GM21737 (cell line): ENCODE data around the gene HCN4.
"Not testable (repeated sequence)": the region's sequence is repeated elsewhere in the genome, so short reads cannot be mapped to it uniquely, and the experiment has no call there.

Experiments used
- ATAC-seq: cut with Tn5 transposase; IDR thresholded peaks from one replicate; pipeline ENCODE4 v1.9.1; 2021; ENCODE audit warnings: mild to moderate bottlenecking, moderate library complexity; ENCODE audit not compliant: unreplicated experiment

Gene HCN4

GRCh38 chr15:73368301-73369136 is at the start of gene HCN4:
HCN4 (minus strand) TSS chr15:73368958; CDS start chr15:73368270, 688 bp downstream.
- ATAC-seq = no peak

GRCh38 chr15:73414876-73415275 is 46.1 kb upstream of the HCN4 start:
- no peak for ATAC-seq

DNA sequence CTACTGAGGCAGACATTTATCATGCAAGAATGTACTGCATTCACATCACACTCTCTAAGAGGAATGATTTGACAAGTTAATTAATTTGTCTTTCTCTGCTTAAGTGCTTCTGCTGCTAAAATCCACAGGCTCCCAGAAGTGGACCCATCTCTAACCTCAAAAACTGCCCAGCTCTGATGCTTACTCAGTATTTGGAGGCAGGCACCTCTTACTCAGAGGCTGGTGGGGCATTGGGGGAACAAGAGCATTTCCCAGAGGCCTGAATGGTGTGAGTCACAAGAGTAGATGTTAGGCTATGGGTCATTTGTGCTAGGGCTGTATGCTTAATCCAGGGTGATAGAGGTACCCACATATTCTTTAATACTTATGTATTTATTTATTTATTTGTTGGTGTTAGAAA is 34.4 kb upstream of the HCN4 start:
- ATAC-seq = no peak

- not testable (repeated sequence) for ATAC-seq
Observed at GRCh38 chr15:73400222-73400621, 31.5 kb upstream of the HCN4 start.

DNA sequence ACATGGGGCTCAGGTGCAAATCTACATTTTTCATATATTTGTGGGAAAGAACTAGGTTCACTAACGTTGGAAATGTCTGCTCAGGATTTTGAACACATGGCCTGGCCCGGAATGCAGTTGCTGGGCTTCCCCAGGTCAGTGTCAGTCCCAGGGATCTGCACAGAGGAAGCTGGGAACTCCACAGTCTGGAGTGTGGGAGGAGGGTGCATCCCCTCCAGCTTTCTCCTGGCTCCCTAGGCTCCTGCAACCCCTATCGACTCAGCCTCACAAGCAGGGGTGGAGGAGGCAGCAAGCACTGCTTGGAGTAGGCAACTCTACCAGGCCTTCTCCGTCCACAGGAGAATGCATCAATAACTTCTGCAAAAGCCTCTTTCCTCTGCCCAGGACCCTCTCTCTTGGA is 30.1 kb upstream of the HCN4 start:
- no peak for ATAC-seq

GRCh38 chr15:73397461-73397860 is 28.7 kb upstream of the HCN4 start:
- ATAC-seq = no peak

GRCh38 chr15:73395671-73396070 is 26.9 kb upstream of the HCN4 start:
- no peak for ATAC-seq

DNA sequence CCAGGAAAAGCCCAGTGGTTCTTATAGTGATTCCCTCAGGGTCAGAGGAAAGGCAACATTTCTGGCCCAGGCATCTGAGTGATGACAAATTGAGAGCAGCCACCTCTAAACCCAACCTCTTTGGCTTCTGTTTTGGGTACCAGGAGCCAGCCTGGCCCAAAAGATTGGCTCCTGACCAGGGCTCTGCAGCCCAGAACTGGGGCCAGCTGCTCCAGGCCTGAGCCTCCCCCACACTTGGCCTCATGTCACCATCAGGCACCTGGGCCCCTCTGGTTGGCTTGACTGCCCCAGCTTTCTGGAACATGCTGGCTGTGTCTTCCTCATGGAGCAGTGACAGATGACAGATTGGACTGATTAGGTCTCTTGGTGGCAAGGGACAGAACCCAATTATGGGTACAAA is 26.0 kb upstream of the HCN4 start:
- no peak for ATAC-seq

DNA sequence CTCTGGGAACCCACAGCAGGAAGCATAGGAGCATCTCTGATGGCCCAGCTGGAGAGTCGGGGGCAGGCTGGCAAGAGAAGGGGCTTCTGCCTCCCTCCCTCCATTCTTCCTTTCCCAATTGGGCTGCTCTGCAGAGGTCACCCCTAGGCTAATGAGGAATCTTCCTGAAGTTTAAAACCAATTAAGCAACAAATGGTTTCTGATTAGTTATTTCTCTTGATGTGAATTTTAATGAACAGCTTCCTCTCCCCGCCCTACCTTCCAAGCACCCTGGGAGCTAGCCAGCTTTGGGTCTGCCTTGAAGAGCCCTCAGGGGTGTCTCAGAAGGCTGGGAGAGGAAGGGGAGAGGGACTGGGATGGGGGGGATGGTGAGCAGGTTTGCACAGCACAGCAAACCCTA is 24.6 kb upstream of the HCN4 start:
- ATAC-seq = no peak

- no peak for ATAC-seq
Observed at GRCh38 chr15:73392025-73392424, 23.3 kb upstream of the HCN4 start.

- ATAC-seq = no peak
Observed at GRCh38 chr15:73391128-73391872, 22.5 kb upstream of the HCN4 start.

DNA sequence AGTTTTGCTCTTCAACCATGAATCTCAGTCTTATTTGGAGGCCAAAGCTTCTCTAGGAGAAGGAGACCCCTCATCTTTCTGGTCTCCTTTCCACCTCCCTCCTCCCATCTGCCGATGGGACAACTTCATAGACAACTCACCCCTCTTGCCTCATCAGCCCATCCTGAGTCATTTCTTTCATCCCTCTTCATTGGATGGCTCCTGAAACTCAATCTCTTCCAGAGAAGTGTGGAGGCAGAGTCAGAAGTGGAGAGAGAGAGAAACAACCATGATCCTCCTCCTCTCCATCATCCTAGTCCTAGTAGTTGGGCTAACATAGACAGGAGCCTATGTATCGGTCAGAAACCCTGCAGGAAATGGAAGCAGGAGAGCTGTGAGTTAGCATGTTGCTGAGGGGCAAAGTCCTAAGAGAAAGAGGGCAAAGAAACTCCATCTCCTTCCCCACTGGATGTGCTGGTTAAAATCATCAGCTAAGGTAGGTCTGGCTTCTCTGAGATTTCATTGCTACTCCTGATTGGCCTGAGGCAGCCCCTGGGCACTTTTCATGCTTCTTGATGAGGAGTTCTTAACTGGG is 21.3 kb upstream of the HCN4 start:
- no peak for ATAC-seq

DNA sequence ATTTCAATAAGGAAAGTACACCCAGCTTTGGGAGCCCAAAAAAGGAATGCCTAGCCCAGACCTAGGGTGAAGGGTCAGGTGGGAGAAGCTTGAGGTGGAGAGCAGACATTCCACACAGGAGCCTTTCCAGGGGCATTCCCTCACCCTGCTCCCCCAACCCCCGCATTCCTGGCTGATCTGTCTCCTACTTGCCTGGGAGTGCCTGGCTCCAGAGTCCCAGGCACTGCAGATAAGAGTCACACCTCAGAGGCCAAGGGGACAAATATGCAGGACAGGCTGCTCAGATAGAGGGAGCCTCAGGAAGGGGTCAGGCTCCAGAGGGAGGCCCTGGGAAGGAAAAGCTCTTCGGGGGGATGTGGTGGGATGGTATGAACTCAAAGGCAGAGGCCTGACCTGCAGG is 20.8 kb upstream of the HCN4 start:
- no peak for ATAC-seq

- no peak for ATAC-seq
Observed at GRCh38 chr15:73388256-73388781, 19.6 kb upstream of the HCN4 start.

- ATAC-seq = no peak
Observed at GRCh38 chr15:73387507-73388255, 18.9 kb upstream of the HCN4 start.

GRCh38 chr15:73386886-73387506 is 18.2 kb upstream of the HCN4 start:
- ATAC-seq = no peak

- no peak for ATAC-seq
Observed at GRCh38 chr15:73386238-73386637, 17.5 kb upstream of the HCN4 start.

DNA sequence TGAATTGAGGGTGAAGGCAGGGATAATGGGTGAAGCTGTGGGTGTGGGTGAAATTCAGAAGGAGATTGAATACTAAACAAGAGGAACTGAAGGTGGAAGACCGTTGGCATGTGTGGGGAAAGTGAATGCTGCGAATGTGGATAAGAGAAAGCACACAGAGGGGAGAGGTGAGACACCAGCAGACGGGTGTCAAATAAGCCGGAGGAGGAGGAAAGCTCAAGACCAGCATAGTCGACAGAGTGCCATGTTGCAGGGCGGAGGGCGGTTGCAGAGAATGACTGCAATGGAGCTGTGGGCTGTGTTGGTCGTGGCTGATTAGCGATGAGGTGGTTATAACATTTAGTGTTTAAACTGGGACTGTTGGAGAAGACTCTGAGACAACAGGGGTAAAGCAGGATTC is 16.4 kb upstream of the HCN4 start:
- no peak for ATAC-seq

DNA sequence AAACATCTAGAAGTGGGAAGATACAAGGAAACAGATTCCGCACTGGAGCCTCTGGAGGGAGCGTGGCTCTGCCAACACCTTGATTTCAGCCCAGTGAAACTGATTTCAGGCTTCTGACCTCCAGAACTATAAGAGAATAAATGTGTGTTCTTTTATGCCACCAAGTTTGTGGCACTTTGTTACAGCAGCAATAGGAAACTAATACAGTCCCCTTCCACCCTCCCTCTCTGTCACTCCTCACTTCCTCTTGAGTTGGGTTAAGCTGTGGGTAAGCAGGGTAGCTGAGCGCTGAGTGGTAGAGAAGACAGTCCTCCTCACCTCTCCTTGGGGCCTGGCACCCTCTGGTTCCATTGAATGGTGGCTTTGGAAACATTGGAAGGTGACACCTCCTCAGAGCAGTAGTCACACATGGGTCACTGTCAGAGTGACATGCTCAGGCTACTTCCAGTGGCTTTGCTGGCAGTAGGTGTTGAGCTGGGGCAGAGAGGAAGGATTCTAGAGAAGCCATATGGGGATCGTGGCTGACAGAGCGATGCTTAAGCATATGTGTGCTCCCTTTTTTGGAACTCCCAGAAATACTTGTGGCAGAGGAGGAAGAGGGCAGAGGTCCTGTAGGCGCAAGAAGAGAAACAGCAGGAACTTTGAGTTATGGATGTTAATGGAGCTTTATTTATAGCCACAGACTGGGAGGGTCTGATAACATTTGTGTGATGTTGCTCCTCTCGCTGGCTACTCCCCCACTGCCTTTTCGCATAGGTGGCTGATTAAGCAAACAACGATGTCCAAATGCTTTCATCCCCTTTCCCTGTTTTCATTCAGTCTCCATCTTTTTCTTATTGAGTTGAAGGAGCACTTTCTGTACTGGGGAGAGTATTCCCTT is 14.8 kb upstream of the HCN4 start:
- no peak for ATAC-seq

DNA sequence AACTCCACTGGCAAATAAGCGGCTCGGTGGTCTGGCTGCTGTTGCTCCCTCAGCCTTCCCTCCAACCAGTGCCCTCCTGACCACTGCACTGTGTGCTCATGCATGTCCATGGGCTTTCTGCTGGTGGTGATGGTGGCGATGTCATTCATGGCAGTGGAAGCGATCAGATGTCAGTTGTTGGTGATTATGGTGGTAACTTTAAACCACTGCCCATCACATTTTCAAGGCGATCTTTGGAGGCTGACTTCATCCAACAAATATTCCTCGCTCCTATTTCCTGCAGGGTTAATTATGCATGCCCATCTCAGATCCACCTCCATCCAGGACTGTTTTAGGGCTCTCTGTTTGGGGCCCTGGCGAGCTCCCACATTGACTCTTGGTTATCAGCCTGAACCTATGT is 13.4 kb upstream of the HCN4 start:
- no peak for ATAC-seq
